Activated naive CD8-positive, alpha-beta T cell treated with anti-CD3 and anti-CD28 coated beads, Interleukin-2, amount 50 U/mL, for 16 hours (primary cell): ENCODE measurements around the gene CRYM.

Source experiments
- DNase-seq: peaks from one replicate; pipeline ENCODE4 v3.0.0-alpha.2; 2020; ENCODE audit warnings: low read depth, low spot score

Gene CRYM

DNA sequence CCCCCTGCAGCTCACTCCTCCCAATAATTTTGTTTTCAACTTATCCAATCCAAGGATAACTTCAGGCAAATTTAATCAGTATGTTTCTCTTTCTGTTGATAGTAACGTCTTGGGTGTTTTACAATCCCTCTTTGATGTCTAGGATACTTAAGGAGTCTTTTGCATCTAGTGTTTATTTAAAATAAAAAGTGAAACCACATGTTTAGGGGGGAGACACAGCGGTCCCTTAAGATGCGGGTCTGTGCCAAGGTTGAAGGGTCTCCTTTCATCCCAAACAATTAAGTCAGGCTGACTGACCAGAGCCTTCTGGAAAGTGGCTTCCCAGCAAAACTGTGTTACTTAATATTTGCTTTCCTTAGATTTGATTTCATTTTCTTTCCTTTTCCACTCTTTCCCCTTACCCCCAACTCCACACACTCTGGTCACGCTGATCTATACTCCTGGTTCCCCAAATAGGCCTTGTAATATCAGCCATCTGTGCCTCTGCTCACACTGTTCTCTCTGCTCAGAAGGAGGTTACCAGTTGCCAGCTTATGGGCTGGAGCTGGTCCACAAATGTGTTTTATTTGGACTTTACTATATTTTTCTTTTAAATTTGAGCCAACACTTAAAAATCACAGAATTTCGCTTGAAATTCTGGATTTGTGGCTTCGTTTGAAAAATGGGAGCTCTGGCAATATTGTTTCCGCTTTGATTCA is 33.4 kb downstream of the CRYM start:
- DNase-seq = no peak

- no peak for DNase-seq
Observed at GRCh38 chr16:21242756-21243155, 35.3 kb downstream of the CRYM start.

DNA sequence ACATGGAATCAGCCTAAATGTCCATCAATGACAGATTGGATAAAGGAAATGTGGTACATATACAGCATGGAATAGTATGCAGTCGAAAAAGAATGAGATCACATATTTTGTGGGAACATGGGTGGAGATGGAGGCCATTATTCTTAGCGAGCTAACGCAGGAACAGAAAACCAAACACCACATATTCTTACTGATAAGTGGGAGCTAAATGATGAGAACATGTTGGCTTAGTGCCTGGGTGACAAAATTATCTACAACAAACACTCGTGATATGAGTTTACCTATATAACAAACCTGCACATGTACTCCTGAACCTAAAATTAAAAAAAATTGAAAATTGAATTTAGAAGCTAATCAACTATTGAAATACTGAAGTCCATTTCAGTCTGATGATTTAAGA is 38.4 kb downstream of the CRYM start:
- no peak for DNase-seq

DNA sequence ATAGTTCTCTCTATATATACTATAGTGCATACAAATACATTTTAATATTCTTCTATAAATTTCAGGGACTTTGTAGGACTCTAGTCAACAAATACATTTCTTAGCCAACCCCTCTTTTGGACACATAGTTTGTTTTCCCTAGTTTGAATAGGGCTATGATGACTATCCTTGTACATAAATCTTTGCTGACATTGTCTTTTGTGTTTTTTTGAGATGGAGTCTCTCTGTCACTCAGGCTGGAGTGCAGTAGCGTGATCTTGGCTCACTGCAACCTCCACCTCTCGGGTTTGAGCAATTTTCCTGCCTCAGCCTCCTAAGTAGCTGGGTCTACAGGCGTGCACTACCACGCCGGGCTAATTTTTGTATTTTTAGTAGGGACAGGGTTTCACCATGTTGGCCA is 41.3 kb downstream of the CRYM start:
- no peak for DNase-seq

DNA sequence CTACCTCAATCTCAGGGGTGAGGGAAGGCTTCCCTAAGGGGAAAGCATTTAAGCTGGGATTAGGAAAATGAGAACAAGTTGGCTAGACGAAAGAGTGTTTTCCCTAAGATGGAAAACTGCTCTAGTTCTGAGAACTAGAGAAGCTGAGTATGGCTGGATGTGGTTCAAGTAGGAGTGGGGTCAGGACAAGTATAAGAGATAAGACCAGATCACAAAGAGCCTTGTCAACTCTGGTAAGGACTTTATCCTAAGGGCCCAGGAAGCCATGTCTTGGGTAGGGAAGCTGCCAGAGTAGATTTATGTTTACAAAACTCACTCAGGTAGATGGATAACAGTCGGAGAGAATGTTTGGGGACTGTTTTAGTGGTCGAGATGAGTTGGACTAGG is 42.9 kb downstream of the CRYM start:
- DNase-seq = no peak

GRCh38 chr16:21233521-21234150 is 44.5 kb downstream of the CRYM start, which contains the start of gene ANKS4B:
Gene ANKS4B, plus strand, starts transcription at chr16:21233699. Its CDS starts 39 bp downstream, at chr16:21233738.
- no peak for DNase-seq

DNA sequence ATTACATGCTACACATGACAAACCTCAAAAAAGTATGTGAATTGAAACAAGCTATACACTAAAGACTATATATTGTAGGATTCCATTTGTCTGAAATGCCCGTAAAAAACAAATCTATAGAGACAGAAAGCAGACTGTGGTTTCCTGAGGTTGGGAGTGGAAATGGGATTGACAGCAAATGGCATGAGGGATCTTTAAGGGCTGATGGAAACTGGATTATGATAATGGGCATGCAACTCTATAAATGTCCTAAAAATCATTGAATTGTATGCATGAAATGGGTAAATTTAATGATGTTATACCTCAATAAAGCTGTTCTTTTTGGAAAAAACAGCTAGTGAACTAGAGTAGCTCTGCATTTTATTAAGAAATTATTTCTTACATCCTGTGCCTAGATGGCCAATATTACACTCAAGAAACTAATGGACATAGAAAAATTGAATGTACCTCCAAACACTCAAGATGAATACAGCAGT is 45.0 kb downstream of the CRYM start:
- DNase-seq = no peak

- DNase-seq = no peak
Observed at GRCh38 chr16:21228361-21228872, 49.7 kb downstream of the CRYM start.

DNA sequence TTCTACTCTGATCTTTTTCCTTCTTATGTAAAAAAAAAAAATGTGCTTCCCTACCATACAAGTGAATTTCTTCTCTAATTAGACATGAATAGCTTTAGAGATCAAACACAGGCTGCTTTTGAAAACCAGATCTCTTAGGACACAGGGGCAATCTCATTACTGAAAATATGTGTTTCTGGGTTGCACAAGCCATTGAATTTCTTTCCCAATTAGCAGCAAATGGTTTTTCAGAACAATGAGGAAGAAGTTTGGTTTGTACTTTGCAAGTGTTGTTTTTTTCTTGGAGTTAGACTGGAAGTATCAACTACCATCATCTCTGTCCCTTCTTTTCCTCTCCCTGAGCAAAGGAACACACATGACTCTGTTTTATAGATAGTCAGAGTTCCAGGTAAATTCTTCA is 50.2 kb downstream of the CRYM start:
- DNase-seq = no peak

- DNase-seq = no peak
Observed at GRCh38 chr16:21226749-21227148, 51.3 kb downstream of the CRYM start.

- DNase-seq = no peak
Observed at GRCh38 chr16:21224800-21225199, 53.3 kb downstream of the CRYM start.

- DNase-seq = no peak
Observed at GRCh38 chr16:21223787-21224186, 54.3 kb downstream of the CRYM start.

GRCh38 chr16:21222495-21223337 is 55.4 kb downstream of the CRYM start:
- no peak for DNase-seq

DNA sequence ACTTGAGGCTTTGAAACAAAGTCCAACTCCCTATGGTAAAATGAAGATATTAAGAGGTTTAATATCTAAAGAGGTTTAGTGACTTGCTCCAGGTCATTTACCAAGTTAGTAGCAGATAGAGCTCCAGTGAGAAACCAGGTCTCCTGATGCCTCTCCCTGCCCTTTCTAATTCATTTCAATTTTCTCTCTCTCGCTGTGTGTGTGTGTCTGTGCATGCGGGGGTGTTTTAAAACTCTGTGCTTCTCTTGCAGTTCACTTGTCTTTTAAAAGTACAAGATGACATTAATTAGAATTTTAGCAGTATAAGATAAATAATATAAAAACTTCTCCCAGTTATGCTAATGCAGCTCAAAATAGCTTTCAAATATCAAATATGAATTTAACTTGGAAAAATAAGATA is 58.5 kb downstream of the CRYM start:
- no peak for DNase-seq

- DNase-seq = no peak
Observed at GRCh38 chr16:21218153-21218552, 59.9 kb downstream of the CRYM start.

DNA sequence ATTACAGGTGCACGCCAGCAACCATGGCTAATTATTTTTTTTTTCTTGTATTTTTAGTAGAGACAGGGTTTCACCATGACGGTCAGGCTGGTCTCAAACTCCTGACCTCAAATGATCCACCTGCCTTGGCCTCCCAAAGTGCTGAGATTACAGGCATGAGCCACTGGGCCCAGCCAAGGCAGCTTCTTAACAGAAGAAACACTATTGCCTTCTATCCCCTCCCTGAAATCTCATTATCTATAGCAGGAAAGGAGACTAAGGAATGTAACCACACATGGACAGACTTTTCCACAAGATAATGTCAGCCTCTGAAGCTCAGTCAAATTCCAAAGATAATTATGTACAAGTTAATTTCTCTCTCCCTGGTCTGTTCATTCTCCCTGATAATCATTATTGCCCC is 61.0 kb downstream of the CRYM start:
- no peak for DNase-seq

- DNase-seq = no peak
Observed at GRCh38 chr16:21214086-21214485, 64.0 kb downstream of the CRYM start.

- DNase-seq = no peak
Observed at GRCh38 chr16:21211486-21211885, 66.6 kb downstream of the CRYM start, which contains the start of gene ZP2. Gene ZP2, minus strand, starts transcription at chr16:21211574. Its CDS starts 27 bp downstream, at chr16:21211547.
